Neuron (in vitro differentiated cells): ENCODE measurements around the gene ETV6.

Experiments used
- H2AFZ ChIP-seq: one replicate; pipeline ENCODE4 v1.6.1; 2013; ENCODE audit warnings: low read depth, mild to moderate bottlenecking, inconsistent platforms, low read length, moderate library complexity
- H3K27me3 ChIP-seq: one replicate; pipeline ENCODE4 v1.6.1; 2013; ENCODE audit warnings: low read length; ENCODE audit not compliant: insufficient read depth
- H3K36me3 ChIP-seq: one replicate; pipeline ENCODE4 v1.6.1; 2013; ENCODE audit warnings: low read length; ENCODE audit not compliant: insufficient read depth
- H3K4me1 ChIP-seq: one replicate; pipeline ENCODE4 v1.6.1; 2013; ENCODE audit warnings: low read length; ENCODE audit not compliant: insufficient read depth
- H3K4me3 ChIP-seq: 2 replicates; pipeline ENCODE4 v1.5.1; 2013; ENCODE audit warnings: mild to moderate bottlenecking, low read length, moderate library complexity
- H3K9me3 ChIP-seq: one replicate; pipeline ENCODE4 v1.6.1; 2013; ENCODE audit warnings: low read length

ETV6 gene

DNA sequence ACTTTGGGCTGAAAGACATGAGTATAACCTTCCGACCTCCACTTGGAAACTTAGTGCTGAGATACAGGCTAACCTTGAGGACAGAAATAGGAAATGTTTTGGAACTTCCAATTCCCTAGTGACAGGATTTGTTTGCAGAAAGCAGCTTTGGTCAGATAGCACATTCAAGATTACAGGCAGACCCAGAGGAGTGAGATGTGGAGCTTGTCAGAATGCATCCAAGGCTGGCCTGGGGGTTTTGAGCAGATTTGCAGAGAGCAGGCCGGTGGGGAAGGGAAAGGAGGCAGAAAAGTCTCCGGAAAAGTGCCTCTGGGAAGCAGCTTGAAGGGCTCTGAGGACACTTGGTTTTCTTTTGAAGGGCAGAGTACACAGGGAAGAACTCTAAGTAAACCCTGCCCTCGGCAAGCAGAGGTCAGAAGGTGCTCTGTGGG is 180.3 kb downstream of the ETV6 start:
- no peaks in the 10 kb centered on the region for H3K27me3 ChIP-seq
- H3K9me3 ChIP-seq = no peaks in the 10 kb centered on the region
- H3K4me1 ChIP-seq = peaks cover 28% of the 10 kb centered on the region

DNA sequence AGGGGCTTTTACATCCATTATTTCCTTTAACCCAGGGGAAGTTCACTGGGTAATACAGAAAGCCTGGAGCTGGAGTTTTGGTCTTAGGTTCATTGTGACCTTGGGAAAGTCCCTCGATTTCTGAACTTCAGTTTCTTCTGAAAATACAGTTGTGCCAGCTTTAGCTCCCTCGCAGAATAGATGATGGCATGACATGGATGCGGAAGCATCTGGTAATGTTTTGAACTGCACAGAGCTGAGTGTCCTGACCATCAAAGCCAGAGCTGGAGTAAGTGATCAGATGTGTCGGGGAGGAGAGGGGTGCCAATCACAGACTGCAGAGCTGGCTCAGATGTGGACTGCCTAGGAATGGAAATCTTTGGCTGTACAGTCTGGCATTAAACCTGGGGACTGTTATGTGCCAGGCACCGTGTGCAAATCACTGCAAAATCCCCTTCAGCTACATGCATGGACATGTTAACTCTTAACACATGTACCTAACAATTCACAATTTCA is 180.9 kb downstream of the ETV6 start:
- H3K27me3 ChIP-seq = no peaks in the 10 kb centered on the region
- no peaks in the 10 kb centered on the region for H3K9me3 ChIP-seq
- H3K4me1 ChIP-seq = peaks cover 28% of the 10 kb centered on the region
- no peak overlapping the region for H2AFZ ChIP-seq
- no peak overlapping the region for H3K4me3 ChIP-seq
- H3K36me3 ChIP-seq = no peaks in the 10 kb centered on the region

More for the DNA sequence above, 180.3 kb downstream of the ETV6 start:
- Histone ChIP-seq H2AFZ (no peak overlapping the region), H3K36me3 (no peaks in the 10 kb centered on the region), H3K4me3 (no peak overlapping the region)

DNA sequence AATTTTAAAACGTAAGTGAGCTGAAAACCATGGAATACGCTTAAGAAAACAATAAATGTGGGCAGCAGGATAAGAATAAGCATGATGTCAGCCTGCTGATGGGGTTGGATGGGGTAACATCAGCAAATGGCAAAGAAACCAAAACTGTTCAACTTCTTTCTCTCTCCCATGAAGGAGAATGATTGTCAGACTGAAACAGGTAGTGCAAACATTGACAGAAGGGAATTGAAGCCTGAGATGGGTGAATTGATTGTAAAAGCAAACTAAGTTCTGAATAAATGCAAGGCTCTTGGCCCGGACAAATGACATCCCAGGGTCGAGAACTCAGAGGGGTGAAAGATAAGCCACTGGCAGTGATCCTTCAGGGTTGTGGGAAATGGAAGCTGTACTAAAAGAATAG is 182.6 kb downstream of the ETV6 start:
- Histone ChIP-seq H3K9me3 (no peaks in the 10 kb centered on the region), H3K4me3 (no peak overlapping the region), H3K36me3 (no peaks in the 10 kb centered on the region), H2AFZ (no peak overlapping the region), H3K27me3 (no peaks in the 10 kb centered on the region), H3K4me1 (peaks cover 18% of the 10 kb centered on the region)

DNA sequence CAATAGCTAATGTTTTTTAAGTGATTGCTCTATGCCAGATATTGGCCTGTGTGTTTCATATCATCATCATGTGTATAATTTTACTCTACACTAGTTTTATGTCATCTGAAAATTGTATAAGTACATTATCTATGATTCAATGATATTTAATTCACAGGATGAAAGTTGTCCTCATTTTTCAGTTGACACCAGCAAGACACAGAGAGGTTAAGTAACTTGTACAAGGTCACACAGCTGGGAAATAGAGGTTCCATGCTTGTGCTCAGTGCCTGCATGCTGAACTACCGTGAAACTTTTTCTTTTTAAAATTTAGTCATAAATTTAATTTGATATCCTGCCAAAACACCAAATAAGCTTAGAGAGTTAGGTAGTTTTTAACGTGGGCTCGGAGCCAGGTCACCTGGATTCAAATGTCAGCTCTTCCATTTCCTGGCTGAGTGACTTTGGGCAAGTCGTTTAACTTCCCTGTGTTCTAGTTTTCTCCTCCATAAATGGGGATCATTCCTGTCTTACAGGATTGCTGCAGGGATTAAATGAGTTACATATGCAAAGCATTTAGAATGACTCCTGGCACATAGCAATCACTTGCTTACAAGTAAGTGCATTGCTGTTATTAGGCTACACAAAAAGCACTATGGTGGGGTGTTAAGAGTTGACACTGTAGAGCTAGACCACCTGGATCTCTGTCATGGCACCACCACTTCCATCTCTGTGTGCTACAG is 183.9 kb downstream of the ETV6 start:
- H3K36me3 ChIP-seq = no peaks in the 10 kb centered on the region
- H3K27me3 ChIP-seq = no peaks in the 10 kb centered on the region
- H3K4me3 ChIP-seq = no peak overlapping the region
- no peaks in the 10 kb centered on the region for H3K9me3 ChIP-seq
- peaks cover 6% of the 10 kb centered on the region for H3K4me1 ChIP-seq
- H2AFZ ChIP-seq = no peak overlapping the region

DNA sequence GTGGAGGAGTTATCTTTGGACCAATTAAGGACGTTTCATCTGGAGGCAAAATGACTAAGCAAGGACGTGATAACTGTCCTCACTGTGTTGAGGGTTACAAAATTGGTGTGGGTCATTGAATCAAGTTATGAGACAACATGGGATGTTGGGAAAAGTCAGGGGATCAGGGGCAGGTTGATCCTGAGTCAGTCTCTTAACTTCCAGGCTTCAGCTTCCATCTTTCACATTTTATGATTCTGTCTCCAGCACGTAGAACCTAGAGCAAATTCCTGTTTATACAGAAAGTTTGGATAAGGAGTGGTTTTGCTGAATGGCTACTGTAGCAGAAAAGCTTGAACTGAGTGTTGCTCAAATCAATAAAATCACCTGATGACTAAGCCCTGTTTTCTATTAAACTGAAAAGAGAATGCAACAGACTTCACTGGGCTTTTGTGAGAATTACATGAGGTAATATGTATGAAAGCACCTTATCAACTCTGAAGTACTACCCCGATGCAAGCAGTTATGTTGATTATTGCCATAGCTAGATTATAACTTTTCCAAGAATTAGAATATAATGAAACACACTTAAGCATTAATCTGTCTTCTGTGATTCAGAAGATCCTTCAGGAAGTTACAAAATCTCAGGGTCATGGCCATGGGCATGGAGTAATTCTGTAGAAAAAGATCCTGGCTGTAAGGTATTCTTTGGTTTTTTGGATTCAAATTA is 184.8 kb downstream of the ETV6 start:
- Histone ChIP-seq H3K4me3 (no peak overlapping the region), H3K4me1 (no peaks in the 10 kb centered on the region), H2AFZ (no peak overlapping the region), H3K27me3 (no peaks in the 10 kb centered on the region), H3K9me3 (no peaks in the 10 kb centered on the region), H3K36me3 (peaks cover 6% of the 10 kb centered on the region)

DNA sequence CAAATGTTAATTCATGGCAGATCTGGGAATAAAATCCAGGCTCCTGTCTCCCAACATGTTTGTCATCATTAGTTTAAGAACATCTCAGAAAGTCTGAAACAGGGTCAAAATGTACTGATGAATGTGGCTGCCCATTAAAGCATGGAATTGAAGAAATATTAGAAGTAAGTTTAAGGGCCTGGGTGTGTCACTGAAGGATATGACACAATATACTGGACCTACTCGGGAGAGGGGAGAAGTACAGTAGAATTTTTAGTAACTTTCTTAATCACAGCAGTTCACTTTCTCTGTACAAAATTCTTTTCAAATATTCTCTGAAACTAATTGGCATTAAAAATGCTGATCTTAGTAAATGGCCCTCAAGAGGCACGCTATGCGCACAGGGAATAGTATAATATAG is 185.5 kb downstream of the ETV6 start:
- H2AFZ ChIP-seq = no peak overlapping the region
- H3K4me3 ChIP-seq = no peak overlapping the region
- H3K4me1 ChIP-seq = no peaks in the 10 kb centered on the region
- H3K9me3 ChIP-seq = no peaks in the 10 kb centered on the region
- peaks cover 8% of the 10 kb centered on the region for H3K36me3 ChIP-seq
- no peaks in the 10 kb centered on the region for H3K27me3 ChIP-seq

DNA sequence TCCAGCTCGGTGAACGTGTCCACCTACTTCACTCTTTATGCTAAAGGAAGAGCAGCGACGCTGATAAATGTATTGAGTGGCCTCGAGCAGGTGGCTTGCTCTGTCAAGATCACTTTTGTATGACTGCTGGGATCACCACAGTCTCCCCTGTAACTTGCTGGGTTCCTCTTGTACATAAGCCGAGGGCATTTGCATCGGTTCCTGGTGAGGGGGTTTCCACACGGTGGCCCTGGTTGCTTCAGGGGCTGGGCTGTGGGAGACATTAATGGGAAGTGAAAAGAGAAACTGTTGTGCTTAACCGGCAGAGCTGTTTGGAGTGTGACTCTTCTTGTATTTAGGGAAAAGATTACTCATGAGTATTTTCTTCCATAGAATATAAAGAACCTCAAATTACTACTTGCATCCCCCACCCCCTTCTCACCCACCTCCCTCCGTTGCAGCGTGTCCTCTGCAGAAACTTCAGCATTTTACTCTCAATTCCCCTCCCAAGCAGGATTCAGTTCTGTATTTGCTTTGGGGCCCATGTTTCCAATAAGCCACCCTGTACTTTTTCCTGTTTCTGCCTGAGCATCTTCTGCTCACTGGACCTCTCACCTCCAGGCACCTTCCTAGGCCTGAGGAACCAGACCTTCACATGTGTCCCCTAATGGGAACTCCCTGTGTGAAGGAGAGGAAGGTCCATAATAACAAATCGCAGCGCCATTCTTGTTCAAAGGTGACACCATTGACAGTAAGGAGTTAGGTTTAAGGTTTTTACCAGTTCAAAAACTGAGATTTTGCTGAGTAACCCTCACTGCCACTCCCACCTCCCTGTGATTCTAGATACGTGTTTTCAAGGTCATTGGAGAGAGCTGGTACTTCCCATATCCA is 187.0 kb downstream of the ETV6 start:
- Histone ChIP-seq H3K4me1 (no peaks in the 10 kb centered on the region), H3K4me3 (no peak overlapping the region), H3K9me3 (no peaks in the 10 kb centered on the region), H3K27me3 (no peaks in the 10 kb centered on the region), H3K36me3 (peaks cover 16% of the 10 kb centered on the region), H2AFZ (no peak overlapping the region)

DNA sequence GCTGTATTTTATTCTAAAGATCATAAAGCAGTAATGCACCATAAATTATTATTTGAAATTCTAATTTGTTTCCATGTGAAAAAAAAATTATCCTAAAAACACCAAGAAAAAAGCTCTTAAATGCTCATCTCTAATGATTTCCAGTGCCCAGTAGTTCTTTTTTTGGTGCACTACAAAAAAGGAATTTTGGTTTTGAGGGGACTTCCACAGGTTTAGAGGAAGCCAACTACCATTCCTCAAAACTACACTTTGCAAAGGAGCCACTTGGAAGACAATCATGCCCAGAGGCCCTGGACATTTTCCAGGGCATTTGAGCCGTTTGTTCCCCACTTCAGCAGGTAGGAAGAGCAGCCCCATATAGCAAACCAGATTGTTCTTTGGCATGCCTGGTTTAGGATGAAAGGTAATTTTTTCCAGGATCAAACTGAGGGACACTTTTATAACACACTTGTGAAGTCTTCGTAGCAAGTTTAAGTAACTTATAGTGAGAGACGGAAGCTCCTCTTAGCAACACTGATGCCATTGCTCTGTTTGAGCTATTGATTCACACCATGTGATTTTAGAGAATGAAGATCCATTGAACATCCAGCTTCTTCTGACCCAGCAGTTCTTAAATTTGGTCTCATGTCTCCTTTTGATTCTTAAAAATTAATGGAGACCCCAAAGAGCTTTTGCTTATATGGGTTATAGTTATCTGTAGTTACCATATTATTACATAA is 187.9 kb downstream of the ETV6 start:
- peaks cover 21% of the 10 kb centered on the region for H3K36me3 ChIP-seq
- H3K4me1 ChIP-seq = no peaks in the 10 kb centered on the region
- H2AFZ ChIP-seq = no peak overlapping the region
- H3K27me3 ChIP-seq = no peaks in the 10 kb centered on the region
- no peaks in the 10 kb centered on the region for H3K9me3 ChIP-seq
- no peak overlapping the region for H3K4me3 ChIP-seq

DNA sequence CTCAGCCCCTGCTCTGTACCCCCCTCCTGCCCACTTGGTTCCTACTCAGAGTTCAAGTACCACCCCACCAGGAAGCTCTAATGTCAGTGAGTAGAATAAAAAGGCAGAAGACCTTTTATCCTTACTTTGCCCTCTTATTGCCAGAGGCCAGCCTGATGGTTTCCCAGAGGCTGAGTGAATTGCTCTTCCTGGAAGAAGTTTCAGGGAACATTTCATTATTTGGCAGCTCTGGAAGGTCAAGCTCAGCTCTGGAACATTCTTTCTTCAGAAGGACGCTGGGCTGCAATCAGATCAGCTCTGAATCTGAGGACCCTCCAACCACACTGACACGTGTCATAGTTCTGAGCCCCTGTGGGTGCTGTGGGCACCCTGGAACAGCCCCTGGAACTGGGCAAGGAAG is 188.9 kb downstream of the ETV6 start:
- no peaks in the 10 kb centered on the region for H3K9me3 ChIP-seq
- no peak overlapping the region for H3K4me3 ChIP-seq
- no peaks in the 10 kb centered on the region for H3K27me3 ChIP-seq
- H3K36me3 ChIP-seq = peaks cover 21% of the 10 kb centered on the region
- H2AFZ ChIP-seq = no peak overlapping the region
- no peaks in the 10 kb centered on the region for H3K4me1 ChIP-seq

DNA sequence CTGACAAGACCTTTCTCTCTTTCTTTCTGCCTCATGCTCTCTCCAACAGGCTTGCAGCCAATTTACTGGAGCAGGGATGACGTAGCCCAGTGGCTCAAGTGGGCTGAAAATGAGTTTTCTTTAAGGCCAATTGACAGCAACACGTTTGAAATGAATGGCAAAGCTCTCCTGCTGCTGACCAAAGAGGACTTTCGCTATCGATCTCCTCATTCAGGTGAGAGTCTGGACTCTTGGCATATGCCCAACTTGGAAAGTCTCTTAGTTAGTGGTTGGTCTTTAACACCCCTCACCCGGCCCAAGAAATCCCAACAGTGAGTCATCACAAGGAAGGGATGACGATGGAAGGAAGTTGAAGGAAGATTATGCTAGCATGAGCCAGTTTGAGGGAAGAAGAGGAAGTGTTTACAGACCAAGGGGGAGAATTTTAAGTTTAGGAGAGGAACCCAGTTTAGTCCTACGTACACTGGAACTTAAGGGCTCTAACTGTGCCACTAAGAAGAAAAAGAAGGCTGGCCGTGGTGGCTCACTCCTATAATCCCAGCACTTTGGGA is 189.7 kb downstream of the ETV6 start:
- H3K4me1 ChIP-seq = no peaks in the 10 kb centered on the region
- peaks cover 21% of the 10 kb centered on the region for H3K36me3 ChIP-seq
- no peak overlapping the region for H2AFZ ChIP-seq

DNA sequence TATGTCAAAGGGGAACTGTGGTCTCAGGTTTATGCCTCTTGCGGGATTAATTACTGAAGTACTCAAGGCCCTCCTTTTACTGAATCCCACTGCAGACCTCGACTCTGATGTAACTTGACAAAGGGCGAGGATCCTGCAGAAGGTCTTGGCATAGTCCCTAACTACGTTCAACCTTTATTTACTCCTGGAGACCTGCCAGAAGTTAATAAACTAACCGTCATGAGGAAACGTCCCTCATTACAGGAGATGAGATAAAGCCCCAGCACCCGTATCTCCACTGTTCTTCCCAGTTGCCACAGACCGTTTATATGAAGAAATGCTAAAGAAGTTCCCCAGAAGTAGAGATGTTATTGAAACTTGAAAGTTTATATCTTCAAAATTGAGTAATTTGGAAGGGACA is 190.9 kb downstream of the ETV6 start:
- no peaks in the 10 kb centered on the region for H3K27me3 ChIP-seq
- H3K36me3 ChIP-seq = peaks cover 21% of the 10 kb centered on the region
- no peak overlapping the region for H3K4me3 ChIP-seq
- H2AFZ ChIP-seq = no peak overlapping the region
- no peaks in the 10 kb centered on the region for H3K4me1 ChIP-seq
- H3K9me3 ChIP-seq = no peaks in the 10 kb centered on the region

More for the DNA sequence above, 189.7 kb downstream of the ETV6 start:
- Histone ChIP-seq H3K27me3 (no peaks in the 10 kb centered on the region), H3K4me3 (no peak overlapping the region), H3K9me3 (no peaks in the 10 kb centered on the region)

DNA sequence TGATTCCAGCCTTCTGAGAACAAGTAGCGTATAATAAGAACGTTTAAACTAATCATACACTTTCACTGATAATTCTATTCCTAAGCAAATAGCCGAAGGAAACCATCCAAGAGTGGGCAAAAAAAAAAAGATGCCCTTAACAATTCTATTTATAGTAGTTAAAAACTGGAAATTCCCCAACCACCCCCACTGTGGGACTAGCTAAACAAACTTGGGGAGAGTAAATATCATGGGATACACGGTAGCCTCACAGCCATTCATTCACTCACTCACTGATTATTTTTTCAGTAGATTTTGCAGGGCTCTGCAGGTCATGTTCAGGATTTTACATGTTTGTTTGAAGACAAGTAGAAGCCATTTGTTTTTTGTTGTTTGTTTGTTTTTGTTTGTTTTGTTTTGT is 197.0 kb downstream of the ETV6 start:
- Histone ChIP-seq H3K4me3 (no peak overlapping the region), H3K36me3 (peaks cover 5% of the 10 kb centered on the region), H3K27me3 (no peaks in the 10 kb centered on the region), H3K9me3 (no peaks in the 10 kb centered on the region), H3K4me1 (peaks cover 5% of the 10 kb centered on the region), H2AFZ (no peak overlapping the region)
